Testis (tissue), 2 donors: ENCODE data around the gene RDH13.

ENCODE experiments used
- POLR2A ChIP-seq: fragments of 450-650 bp; IDR thresholded peaks from one replicate; pipeline ENCODE4 v1.6.1; 2017; ENCODE audit warnings: antibody characterized with exemption, mild to moderate bottlenecking, moderate library complexity
- TF ChIP-seq, protein P1 (sequence below), 3 experiments: fragments of 450-650 bp in 2 of 3; fragments of 200-600 bp in 1 of 3; sonication (generic) in 1 of 3; IDR thresholded peaks; one replicate each; pipeline ENCODE4 v1.5.1; 2016 to 2019; ENCODE audit warnings: antibody characterized with exemption in 3 of 3, mild to moderate bottlenecking in 2 of 3, moderate library complexity in 1 of 3

- TF ChIP-seq POLR2A: no peak
- TF ChIP-seq, protein P1, sequence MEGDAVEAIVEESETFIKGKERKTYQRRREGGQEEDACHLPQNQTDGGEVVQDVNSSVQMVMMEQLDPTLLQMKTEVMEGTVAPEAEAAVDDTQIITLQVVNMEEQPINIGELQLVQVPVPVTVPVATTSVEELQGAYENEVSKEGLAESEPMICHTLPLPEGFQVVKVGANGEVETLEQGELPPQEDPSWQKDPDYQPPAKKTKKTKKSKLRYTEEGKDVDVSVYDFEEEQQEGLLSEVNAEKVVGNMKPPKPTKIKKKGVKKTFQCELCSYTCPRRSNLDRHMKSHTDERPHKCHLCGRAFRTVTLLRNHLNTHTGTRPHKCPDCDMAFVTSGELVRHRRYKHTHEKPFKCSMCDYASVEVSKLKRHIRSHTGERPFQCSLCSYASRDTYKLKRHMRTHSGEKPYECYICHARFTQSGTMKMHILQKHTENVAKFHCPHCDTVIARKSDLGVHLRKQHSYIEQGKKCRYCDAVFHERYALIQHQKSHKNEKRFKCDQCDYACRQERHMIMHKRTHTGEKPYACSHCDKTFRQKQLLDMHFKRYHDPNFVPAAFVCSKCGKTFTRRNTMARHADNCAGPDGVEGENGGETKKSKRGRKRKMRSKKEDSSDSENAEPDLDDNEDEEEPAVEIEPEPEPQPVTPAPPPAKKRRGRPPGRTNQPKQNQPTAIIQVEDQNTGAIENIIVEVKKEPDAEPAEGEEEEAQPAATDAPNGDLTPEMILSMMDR (IDR thresholded peaks at IDR 0.05): no peak
Observed at GRCh38 chr19:55096061-55096701, 33.2 kb upstream of the RDH13 start.
